ENCODE data around the gene HELZ2.
"Not testable (repeated sequence)": the region's sequence is repeated elsewhere in the genome, so short reads cannot be mapped to it uniquely, and the experiment has no call there.

The HELZ2 gene

DNA sequence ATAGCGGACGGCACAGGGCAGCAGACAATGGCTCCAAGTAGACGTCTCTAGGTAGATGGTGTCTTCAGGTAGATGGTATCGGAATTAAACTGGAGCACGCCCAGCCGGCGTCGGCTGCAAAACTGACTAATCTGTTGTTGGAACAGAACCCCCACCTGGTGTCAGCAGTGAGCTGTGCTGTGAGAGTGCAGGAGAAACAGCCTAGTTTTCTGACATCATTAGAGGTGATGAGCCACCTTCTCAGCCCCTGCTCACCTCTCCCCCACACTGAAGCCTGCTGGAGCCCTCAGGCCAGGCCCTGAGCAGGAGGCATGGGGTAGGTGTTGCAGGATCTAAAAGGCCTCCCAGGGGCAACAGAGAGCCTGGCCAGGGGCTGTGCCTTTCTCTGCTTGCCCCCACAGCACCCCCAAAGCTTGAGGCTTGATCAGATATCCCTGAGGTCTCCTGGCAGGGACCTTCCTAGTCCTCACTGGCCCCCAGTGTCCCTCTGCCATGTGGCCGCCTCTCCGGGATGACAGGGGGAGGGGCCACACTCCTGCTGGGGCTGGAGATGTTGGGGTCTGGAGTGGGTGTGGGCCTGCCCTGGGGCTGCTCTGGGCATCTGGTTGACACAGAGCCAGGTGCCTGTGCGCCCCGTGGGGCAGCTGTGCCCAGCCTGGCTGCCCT, 6.9 kb upstream of the HELZ2 start:
- DNase-seq (ENCODE audit: low read depth): peak; percentile 51

DNA sequence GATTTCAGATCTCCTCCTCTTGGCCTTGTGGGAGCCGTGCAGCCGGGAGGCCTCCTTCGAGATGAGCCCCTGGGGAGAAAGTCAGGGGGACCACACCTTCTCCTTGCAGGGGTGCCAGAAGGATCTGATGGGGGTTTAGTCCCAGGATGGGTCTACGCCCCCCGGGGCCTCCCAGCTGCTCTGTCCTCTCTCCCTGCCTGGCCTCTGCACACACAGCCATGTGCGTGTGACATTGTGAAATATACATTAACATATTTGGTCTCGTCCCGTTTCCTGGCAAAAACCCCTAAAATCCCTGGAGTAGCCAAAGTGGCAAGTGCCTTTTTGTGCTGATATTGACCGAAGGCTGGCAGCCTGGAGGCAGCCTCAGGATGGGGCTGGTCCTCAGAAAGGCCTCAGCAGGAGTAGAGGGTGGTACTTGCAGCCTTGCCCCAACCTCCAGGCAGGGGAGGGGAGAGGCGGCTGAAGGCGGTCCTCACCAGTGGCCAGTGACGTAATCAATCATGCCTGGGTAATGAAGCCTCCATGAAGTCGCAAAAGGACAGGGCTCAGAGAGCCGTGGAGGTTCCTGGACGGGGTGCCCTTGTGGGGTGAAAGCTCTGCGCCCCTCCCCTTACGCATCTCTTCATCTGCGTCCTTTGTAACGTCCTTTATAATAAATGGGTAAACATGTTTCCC, 5.1 kb upstream of the HELZ2 start:
- no peak for DNase-seq (ENCODE audit: low read depth)

DNA sequence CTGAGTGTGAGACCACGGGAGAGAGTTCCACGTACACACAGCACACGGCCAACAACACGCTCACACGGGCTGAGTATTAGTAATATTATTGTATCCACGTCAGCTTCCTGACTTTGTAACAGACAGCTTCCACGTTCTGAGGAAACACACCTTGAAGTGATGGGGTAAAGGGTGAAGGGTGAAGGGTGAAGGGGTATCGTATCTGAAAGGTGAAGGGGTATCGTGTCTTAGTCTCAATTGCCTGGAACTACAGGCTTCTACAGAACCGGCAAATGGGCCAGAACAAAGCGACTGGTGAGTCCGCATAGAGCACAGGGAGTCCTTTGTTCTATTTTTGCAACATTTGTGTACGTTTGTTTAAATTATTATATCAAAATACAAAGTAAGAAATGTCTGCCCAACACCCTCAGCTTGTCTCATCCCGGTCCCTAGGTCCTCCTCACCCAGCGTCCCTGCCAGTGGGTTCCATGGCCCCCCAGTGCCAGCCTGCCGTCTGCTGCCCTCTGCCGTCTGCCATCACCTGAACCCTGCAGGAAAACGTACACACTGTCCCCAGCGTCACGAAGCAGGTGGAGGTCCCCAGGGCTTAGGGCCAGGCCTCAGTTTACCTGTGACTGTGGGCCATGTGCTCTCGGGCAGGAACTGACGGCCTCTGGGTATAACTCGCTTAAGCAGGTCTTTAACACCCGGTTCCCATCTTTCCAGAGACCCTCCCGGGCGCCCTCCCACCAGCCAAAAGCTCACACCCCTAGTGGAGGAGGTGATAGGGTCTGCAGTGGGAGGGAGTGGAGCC, 4.4 kb upstream of the HELZ2 start:
- no peak for DNase-seq (ENCODE audit: low read depth)

DNA sequence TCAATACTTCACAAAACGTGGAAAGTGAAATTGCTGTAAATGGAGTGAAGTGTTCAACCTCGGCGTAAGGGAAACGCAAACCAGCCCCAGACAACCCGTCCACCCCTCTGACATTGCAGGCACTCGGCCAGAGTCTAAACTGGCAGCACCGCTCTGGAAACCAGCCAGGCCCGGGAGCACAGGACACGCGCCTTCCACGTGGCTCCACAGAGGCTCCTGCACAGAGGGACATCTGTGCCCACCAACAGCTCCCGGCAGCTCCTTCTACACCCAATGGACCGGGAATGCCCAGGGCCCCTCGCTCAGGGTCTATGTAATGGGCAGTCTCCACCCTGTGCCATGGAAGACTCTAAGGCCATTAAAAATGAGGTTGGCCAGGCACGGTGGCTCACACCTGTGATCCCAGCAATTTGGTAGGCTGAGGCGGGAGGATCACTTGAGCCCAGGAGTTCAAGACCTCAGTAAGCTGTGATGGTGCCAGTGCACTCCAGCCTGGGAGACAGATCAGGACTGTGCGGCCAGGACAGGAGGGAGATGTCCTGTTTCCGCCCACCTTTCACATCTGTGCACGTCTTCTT, 3.4 kb upstream of the HELZ2 start:
- no peak for DNase-seq (ENCODE audit: low read depth)

DNA sequence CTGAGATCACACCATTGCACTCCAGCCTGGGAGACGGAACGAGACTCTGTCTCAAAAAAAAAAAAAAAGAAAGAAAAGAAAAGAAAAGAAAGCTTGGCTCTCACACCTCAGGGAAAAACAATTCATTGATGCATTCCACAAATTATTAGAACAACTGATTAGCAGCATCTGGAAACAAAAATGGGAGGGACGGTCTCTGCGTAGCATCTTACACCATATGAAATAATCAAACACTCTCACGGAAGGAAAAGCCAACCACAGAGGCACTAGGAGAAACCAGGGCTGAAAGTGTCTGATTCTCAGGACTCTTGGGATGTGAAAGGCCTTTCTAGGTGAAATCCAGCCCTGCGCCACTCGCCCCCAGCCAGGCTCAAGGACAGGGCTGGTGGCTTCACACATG, 2.3 kb upstream of the HELZ2 start:
- DNase-seq (ENCODE audit: low read depth): no peak

DNA sequence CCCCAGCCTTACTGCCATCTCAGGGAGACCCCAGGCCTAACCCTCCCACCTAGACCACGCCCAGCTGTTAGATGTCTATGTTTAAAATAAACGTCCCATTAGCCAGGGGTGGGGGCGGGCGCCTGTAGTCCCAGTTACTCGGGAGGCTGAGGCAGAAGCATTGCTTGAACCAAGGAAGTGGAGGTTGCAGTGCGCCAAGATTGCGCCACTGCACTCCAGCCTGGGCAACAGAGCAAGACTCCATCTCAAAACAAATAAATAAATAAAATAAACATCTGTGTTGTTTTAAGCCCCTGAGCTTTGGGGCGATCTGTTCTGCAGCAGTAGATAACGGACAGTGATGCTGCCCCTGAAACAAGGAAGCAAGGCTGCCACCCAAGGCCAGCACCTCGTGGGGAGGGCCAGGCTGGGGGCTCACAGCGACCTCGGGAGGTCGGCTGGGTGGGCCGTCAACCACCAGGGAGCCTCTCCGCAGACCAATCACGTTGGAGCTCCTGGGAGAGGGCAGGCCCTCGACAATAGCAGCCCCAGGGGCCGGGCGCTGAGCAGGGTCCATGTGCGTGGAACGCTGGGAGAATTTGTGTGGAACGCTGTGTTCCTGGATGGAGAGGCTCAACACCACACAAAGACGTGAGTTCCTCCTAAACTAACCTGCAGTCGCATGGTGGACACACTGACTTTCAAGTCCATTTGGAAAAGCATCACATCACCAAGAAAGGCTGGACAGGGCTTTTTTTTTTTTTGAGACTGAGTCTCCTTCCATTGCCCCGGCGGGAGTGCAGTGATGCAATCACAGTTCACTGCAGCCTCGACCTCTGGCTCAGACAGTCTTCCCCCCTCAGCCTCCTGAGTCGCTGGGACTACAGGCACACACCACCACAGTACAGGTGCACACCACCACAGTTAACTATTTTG, 1.0 kb upstream of the HELZ2 start:
- no peak for DNase-seq (ENCODE audit: low read depth)

DNA sequence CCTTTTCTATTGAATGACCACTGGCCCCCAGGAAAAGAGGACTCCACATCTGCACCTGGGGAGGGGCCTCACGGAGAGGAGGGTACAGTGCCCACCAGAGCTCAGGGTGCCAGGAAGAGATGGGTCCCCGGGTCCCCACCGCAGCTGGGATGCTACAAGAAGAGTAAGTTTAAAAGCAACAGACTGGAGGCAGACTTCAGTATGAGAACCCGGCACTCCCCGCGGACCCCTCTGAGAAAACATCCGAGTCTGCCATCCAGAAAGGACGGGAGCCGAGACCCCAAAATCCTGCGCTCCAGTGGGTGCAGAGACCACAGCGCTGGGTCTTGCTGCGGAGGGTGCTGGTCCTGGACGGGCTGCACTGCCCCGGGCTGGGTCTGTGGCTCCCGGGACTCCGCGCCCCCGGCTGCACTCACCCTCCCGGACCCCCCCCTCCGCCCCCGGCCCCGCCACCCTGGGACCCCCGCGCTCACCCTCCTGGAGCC, 350 bp downstream of the HELZ2 start:
- no peak for DNase-seq (ENCODE audit: low read depth)

DNA sequence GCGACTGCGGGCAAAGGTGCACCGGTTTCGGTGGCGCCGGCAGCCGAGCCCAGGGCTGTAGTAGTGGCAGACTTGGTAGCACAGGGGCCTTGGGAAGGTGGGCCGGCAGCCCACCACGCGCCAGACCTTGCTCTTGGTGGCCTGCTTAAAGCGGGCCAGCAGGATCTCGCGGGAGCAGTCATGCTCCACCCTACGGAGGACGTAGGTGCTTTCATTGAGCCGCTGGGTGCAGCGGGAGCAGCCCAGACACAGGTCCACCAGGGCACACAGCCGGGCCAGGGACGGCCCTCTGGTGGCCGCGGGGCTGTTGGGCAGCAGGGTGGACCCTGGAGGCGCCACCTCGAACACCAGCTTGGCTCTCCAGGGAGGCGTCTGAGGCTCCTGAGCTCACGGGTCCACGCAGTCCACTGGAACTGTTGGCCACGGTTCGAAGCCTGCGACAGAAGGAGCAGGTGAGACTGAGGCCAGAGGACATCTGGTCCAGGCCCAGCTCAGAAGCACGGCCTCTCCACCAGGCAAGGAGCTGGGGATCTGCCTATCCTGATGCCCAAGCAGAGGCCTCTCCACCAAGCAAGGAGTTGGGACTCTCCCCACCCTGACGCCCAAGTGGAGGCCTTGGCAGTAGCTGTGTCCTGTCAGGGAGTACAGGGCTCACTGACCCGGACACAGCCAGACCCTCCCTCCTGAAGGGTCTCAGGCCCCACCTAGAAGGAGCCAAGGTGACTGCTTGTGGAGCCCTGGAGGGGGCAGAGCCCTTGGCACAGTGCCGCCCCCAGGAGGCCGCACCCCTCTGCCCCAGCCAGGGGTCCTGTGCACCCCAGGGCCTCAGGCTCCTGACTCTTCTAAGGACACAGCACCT, 1.0 kb downstream of the HELZ2 start:
- DNase-seq (ENCODE audit: low read depth): no peak

DNA sequence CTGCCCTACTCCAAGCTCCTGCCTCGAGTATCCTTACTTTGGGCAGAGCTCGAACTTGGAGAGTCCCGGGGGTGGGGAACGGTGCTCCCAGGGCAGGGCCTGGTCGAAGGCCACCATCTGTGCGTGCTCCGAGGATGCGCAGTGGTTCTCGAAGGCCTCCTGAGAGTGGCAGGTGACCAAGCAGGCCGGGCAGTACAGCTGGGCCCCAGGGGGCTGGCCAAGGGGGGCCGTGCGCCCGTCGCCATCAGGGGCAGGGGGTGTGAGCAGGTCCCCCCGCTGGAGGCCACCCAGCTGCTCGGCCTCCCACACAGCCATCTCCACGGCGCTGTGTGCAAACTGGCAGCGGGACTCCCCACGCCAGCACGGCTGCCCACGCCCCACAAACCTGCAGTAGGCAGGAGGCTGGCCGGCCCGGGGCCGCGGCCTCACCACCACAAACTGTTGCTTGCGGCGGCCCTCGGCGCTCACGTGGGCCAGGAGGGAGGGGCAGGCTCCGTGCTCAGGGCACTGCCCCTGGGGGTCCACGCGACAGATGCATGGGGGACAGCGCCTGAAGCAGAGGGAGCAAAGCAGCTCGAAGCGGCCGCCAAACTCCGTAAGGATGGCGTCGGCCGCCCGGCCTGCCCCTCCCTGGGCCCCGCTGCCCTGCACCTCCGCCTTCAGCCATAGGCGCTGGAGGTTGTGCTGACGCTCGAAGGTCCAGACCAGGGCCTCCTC, 1.8 kb downstream of the HELZ2 start:
- no peak for DNase-seq (ENCODE audit: low read depth)

DNA sequence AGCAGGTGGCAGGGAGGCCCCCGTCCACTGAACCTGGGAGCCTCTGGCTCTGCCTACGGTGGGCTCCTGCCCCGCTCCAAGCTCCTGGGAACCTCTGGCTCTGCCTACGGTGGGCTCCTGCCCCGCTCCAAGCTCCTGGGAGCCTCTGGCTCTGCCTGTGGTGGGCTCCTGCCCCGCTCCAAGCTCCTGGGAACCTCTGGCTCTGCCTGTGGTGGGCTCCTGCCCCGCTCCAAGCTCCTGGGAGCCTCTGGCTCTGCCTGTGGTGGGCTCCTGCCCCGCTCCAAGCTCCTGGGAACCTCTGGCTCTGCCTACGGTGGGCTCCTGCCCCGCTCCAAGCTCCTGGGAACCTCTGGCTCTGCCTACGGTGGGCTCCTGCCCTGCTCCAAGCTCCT, 3.0 kb downstream of the HELZ2 start:
- not testable (repeated sequence) for DNase-seq (ENCODE audit: low read depth)

DNA sequence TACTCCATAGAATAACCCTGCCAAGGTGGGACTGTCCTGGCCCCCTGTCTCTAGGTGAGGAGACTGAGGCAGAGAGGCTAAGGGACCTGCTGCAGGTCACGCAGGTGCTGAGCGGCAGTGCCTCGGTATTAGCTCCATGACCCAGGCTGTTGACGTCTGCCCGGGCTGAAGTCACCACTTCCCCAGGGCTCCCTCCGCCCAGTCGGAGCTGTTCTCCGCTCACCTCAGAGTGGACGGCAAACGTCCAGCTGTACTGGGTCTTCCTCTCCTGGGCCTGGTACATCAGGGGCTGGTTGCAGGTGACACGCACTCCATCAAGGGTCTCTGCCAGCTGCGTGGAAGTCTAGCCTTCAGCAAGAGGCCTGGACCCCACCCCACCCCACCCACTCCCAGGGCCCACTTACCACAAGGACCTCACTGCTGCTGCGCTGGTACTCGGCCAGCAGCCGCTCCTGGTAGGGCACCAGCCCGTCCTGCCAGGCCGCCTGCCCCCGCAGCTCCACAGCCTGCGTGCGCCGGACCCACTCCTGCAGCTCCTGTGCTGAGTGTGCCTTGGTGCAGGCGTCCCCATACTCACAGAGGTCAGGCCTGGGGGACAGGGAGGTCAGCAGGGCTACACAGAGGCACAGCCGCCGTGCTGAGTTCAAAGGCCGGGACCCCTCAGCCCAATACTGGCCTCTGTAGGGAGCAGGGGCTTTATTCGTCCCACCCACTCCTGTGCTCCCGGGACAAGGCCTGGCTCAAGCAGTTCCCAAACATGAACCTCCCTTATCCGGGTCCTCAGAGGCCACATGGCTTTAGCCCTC, 3.6 kb downstream of the HELZ2 start:
- DNase-seq (ENCODE audit: low read depth): no peak

DNA sequence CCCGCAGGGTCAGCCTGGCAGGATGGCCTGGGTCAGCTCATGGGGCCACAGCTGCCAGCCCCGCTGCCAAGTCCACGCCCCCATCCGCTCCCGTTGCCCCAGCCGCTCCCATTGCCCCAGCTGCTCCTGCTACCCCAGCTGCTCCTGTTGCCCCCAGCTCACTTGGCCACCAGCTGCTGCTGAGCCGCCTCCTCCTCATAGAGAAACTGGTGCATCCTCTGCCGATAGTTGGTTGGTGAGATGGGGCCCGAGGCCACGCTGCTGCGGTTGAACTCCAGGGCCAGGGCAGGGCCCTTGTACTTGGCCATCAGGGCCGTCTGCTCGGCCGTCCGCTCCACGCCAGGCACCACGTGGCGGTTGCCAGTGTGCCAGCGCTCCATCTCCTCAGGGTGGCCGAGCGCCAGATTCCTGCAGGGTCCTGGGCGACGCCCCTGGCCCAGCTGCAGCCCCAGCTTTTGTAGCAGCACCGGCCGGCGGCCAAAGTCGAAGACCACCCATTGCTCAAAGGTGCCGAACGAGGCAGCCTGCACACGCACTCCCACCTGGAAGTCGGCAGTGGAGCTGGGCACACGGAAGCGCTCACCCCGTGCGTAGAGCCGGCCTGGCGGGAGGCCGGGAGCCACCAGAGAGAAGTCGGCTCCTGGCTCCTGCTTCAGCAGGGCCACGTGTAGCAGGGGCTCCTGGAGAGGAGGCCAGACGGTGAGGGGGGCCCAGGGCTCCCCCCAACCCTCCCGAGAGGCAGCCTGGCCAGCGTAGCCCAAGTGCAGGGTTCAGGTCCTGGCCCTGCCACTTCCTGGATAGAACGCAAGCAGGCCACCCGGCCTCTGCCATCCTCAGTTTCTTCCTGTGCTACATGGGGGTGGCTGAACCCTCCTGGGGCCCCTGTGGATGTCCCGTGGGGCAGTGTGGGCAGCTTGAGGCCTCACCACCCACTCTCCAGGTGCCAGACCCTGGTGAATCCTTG, 4.8 kb downstream of the HELZ2 start:
- DNase-seq (ENCODE audit: low read depth): no peak

DNA sequence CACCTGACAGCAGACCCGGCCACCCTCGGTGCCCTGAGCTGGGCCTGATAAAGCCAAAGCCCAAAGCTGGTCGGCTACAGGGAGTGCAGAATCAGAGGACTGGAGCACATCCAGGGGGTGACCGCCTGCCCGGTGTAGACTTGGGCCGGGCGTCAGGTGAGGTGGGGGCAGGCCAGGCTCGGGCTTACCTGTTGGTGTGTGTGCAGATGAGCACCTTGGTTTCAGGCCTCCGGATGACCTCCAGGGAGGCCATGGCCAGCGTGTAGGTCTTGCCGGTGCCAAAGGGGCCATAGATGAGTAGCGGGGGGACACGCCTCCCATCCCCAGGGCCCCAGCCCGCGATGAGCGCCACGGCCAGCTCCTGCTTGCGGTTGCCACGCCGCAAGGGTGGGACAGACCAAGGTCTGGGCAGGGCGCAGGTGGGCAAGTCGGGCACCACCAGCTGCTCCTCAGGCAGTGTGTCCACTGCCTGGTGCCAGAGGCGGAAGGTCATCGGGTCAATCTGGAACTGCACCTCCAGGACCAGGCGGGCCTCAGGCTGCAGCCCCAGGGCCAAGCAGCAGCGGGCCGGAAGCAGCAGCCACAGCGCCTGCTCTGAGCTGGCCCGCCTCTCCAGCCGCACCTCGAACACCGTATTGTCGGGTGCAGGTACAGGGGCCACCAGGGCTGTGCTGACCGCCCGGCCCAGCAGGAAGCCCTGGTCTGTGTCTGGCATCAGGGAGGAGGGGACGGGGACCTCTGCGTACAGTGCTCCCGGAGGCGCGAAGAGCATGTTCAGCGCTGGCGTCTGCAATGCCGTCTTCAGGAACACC, 5.7 kb downstream of the HELZ2 start:
- no peak for DNase-seq (ENCODE audit: low read depth)

DNA sequence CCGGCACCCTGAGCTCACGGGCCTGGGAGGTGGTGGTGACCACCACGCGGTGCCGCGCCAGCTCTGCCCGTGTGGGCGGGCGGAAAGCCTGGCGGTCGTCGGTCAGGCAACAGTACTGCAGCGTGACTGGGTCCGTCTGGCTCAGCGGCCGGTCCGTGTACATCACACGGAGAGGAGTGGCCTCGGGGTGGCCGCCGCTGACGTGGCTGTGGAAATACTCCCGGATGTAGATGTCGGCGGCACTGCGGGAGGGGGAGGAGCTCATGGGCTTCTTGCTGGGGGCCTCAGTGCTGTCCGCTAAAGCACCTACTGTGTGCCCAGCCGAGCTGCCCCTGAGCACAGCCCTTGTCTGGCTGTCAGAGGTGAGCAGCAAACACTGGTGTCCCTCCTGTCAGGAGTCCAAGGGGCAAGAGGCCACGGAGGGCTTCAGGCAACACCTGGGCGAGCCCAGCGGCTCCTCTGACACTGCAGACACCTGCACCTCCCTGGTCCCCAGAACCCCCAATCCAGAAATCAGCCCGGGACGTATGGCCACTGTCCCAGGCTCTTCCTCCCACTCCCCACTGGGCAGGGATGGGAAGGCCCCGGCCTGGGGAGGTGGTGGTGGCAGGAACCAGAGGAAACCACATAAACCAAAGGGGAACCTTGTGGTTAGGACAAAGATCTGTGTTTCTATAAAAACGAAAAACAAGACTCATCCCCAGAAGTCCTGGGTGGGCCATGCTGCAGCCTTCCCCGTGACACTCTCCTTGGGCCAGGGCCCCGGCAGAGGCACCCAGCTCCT, 6.5 kb downstream of the HELZ2 start:
- peak; percentile 39 for DNase-seq (ENCODE audit: low read depth)

DNA sequence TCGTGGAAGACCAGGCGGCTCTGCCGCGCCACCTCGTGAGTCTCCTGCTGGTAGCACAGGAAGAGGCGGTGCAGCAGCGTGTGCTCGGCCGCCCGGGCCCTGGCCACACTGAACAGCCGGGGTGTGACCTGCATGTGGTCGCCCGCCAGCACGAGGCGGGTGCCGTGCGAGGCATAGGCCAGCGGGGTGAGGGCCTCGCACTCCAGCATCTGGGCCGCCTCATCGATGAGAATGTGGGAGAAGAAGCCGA, 7.0 kb downstream of the HELZ2 start:
- DNase-seq (ENCODE audit: low read depth): no peak

DNA sequence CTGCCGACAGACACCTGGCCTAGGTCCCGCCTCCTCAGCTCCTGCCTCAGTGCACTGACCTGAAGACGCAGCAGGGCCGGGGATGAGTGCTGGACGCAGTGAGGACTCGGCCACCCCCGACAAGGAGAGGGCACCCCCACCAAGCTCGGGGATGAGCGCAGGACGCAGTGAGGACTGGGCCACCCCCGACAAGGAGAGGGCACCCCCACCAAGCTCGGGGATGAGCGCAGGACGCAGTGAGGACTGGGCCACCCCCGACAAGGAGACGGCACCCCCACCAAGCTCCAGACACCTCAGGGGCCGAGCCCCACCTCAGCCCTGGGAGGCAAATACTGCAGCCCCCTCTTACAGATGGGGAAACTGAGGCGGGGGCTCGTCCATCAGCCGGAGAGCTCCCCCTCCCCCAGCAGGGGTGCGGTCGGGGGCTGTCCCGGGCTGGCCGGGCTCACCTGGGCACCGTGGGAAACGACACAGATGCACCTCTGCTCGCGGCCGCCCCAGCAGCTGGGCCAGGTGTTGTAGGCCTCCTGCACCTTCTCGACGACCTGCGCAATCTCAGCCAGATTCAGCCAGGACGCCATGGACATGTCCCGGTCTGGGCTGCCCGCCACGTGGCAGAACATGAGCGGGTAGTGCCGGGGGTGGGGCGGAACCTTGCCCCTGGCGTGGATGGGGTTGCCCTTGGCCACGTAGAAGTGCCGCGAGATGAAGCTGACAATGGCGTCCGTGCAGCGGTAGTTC, 7.5 kb downstream of the HELZ2 start:
- no peak for DNase-seq (ENCODE audit: low read depth)

Data from activated T-cell treated with anti-CD3 and anti-CD28 coated beads for 48 hours (primary cell).